ENCODE results near the gene CRIP1.

CRIP1 gene

GRCh38 chr14:105471297-105471821 is 15.3 kb upstream of the CRIP1 start:
- DNase-seq: no peak

- DNase-seq: no peak
Measured at GRCh38 chr14:105471823-105472485, 14.7 kb upstream of the CRIP1 start.

GRCh38 chr14:105472486-105472991 is 14.1 kb upstream of the CRIP1 start:
- peak; percentile 82 for DNase-seq

- DNase-seq: peak; percentile 82
Measured at GRCh38 chr14:105473033-105473676, 13.5 kb upstream of the CRIP1 start.

- DNase-seq: peak; percentile 80
Measured at GRCh38 chr14:105473677-105474482, 12.8 kb upstream of the CRIP1 start.

- DNase-seq: peak; percentile 66
Measured at GRCh38 chr14:105474483-105475268, 12.0 kb upstream of the CRIP1 start, which contains the start of gene CRIP2. Gene CRIP2, plus strand, starts transcription at chr14:105474821. Its CDS starts 42 bp downstream, at chr14:105474863.

GRCh38 chr14:105475269-105476096 is 11.2 kb upstream of the CRIP1 start:
- DNase-seq: peak; percentile 58

GRCh38 chr14:105476097-105476830 is 10.4 kb upstream of the CRIP1 start:
- peak; percentile 73 for DNase-seq

GRCh38 chr14:105476831-105477659 is 9.6 kb upstream of the CRIP1 start:
- DNase-seq: peak; percentile 92

- DNase-seq: no peak
Measured at GRCh38 chr14:105477660-105478397, 8.9 kb upstream of the CRIP1 start.

GRCh38 chr14:105478398-105479251 is 8.1 kb upstream of the CRIP1 start:
- no peak for DNase-seq

- DNase-seq: no peak
Measured at GRCh38 chr14:105479431-105480158, 7.1 kb upstream of the CRIP1 start.

- no peak for DNase-seq
Measured at GRCh38 chr14:105480199-105480746, 6.4 kb upstream of the CRIP1 start.

- peak; percentile 95 for DNase-seq
Measured at GRCh38 chr14:105480807-105481801, 5.6 kb upstream of the CRIP1 start.

- DNase-seq: peak; percentile 98
Measured at GRCh38 chr14:105481886-105482457, 4.7 kb upstream of the CRIP1 start.

All from DMS79 treated with DMSO at 0.1 percent for 48 hours (cell line).